HEK293 (cell line): ENCODE measurements around the gene SFXN2.

Source experiments
- CTCF ChIA-PET: fragments of 350-600 bp; formaldehyde crosslinking; extraction: SDS; loops from one replicate; lab custom pipeline; 2021; ENCODE audit warnings: antibody characterized with exemption; lab: Yijun Ruan, JAX
- POLR2A ChIA-PET: fragments of 300-600 bp; formaldehyde crosslinking; extraction: SDS; loops from one replicate; lab custom pipeline; 2020; ENCODE audit warnings: antibody characterized with exemption, inconsistent platforms; lab: Yijun Ruan, JAX
- H3K27ac ChIP-seq: fragments of 200-500 bp; sonication (Bioruptor generic); 2 replicates; pipeline ENCODE4 v1.5.1; 2014; ENCODE audit warnings: low read depth, low read length, control low read depth, inconsistent platforms; ENCODE audit errors: extremely low read depth
- H3K36me3 ChIP-seq, 2 experiments: fragments of 200-500 bp in 1 of 2; sonication (Bioruptor generic) in 1 of 2; 1 replicate in 1 of 2; 2 replicates in 1 of 2; pipeline ENCODE4 v1.5.1; 2014 to 2017; ENCODE audit warnings: inconsistent platforms in 2 of 2, low read length in 2 of 2; ENCODE audit not compliant: control insufficient read depth in 2 of 2, insufficient read depth in 1 of 2
- H3K4me1 ChIP-seq: fragments of 200-500 bp; sonication (Bioruptor generic); 2 replicates; pipeline ENCODE4 v1.5.1; 2014; ENCODE audit warnings: mild to moderate bottlenecking, low read length, inconsistent platforms; ENCODE audit not compliant: control insufficient read depth, insufficient read depth
- H3K4me3 ChIP-seq: 2 replicates; pipeline ENCODE4 v1.5.1; 2011; ENCODE audit warnings: low read depth, mild to moderate bottlenecking, control low read depth, low read length, moderate library complexity
- H3K9me3 ChIP-seq: fragments of 200-500 bp; sonication (Bioruptor generic); 2 replicates; pipeline ENCODE4 v1.5.1; 2014; ENCODE audit warnings: low read depth, low read length, inconsistent platforms; ENCODE audit not compliant: control insufficient read depth, insufficient read depth
- BCL11B ChIP-seq: fragments of 450-650 bp; formaldehyde crosslinking; IDR thresholded peaks from 2 replicates; pipeline ENCODE4 v1.5.1; 2016; ENCODE audit warnings: low read depth, missing biosample characterization, missing genetic modification characterization
- GLIS1 ChIP-seq: fragments of 450-650 bp; formaldehyde crosslinking; IDR thresholded peaks from 2 replicates; pipeline ENCODE4 v1.5.1; 2016; ENCODE audit warnings: missing biosample characterization, missing genetic modification characterization
- KLF7 ChIP-seq: fragments of 450-650 bp; formaldehyde crosslinking; IDR thresholded peaks from 2 replicates; pipeline ENCODE4 v1.5.1; 2016; ENCODE audit warnings: missing biosample characterization, missing genetic modification characterization, borderline replicate concordance
- MZF1 ChIP-seq: fragments of 450-650 bp; formaldehyde crosslinking; IDR thresholded peaks from 2 replicates; pipeline ENCODE4 v1.5.1; 2017; ENCODE audit warnings: missing biosample characterization, missing genetic modification characterization, borderline replicate concordance
- ZBTB11 ChIP-seq: fragments of 450-650 bp; formaldehyde crosslinking; conservative IDR thresholded peaks from 2 replicates; pipeline ENCODE4 v1.5.1; 2016; ENCODE audit warnings: low read depth, missing biosample characterization, missing genetic modification characterization
- ZIC2 ChIP-seq: fragments of 450-650 bp; formaldehyde crosslinking; IDR thresholded peaks from 2 replicates; pipeline ENCODE4 v1.5.1; 2016; ENCODE audit warnings: missing biosample characterization, missing genetic modification characterization
- ZNF121 ChIP-seq: fragments of 450-650 bp; formaldehyde crosslinking; IDR thresholded peaks from 2 replicates; pipeline ENCODE4 v1.5.1; 2016; ENCODE audit warnings: missing biosample characterization, missing genetic modification characterization
- ZNF19 ChIP-seq: fragments of 450-650 bp; formaldehyde crosslinking; IDR thresholded peaks from 2 replicates; pipeline ENCODE4; 2016; ENCODE audit warnings: missing biosample characterization, missing genetic modification characterization, low read depth
- ZNF2 ChIP-seq: fragments of 450-650 bp; formaldehyde crosslinking; IDR thresholded peaks from 2 replicates; pipeline ENCODE4 v1.5.1; 2016; ENCODE audit warnings: missing biosample characterization, missing genetic modification characterization
- ZNF350 ChIP-seq: fragments of 450-650 bp; formaldehyde crosslinking; IDR thresholded peaks from 2 replicates; pipeline ENCODE4 v1.5.0; 2017; ENCODE audit warnings: missing biosample characterization, mild to moderate bottlenecking, missing genetic modification characterization
- ZNF362 ChIP-seq: fragments of 450-650 bp; formaldehyde crosslinking; IDR thresholded peaks from 2 replicates; pipeline ENCODE4 v1.5.1; 2016; ENCODE audit warnings: missing biosample characterization, missing genetic modification characterization
- TF ChIP-seq, protein P1 (sequence below): fragments of 450-650 bp; formaldehyde crosslinking; conservative IDR thresholded peaks from 2 replicates; pipeline ENCODE4 v1.5.1; 2016; ENCODE audit warnings: low read depth, missing biosample characterization, missing genetic modification characterization
- TF ChIP-seq, protein P2 (sequence below): fragments of 450-650 bp; formaldehyde crosslinking; IDR thresholded peaks from 2 replicates; pipeline ENCODE4 v1.5.1; 2016; ENCODE audit warnings: missing biosample characterization, missing genetic modification characterization, borderline replicate concordance
- TF ChIP-seq, protein P3 (sequence below): fragments of 450-650 bp; formaldehyde crosslinking; IDR thresholded peaks from 2 replicates; pipeline ENCODE4 v1.5.1; 2016; ENCODE audit warnings: missing biosample characterization, missing genetic modification characterization

SFXN2 gene

GRCh38 chr10:102718220-102718619, 3.8 kb downstream of the SFXN2 start (continued):
- 0 out of 2 replicates have a peak, but pooled peaks have one; percentile 16 for TF ChIP-seq ZIC2 (tag by site-specific recombination)

GRCh38 chr10:102720337-102720736, 5.9 kb downstream of the SFXN2 start:
- H3K27ac ChIP-seq: no peak overlapping the region

GRCh38 chr10:102720775-102721301, 6.4 kb downstream of the SFXN2 start:
- ChIA-PET POLR2A (interaction anchor here (0.6 to 1.2 kb wide), 3 partner anchors 44 to 196 kb away, joined by 4 read pairs; no protein-coding TSS in a partner anchor), CTCF (interaction anchor here (0.6 to 1.3 kb wide), 6 partner anchors 42 to 958 kb away, joined by 3 to 4 read pairs (median 3); no protein-coding TSS in a partner anchor)
- TF ChIP-seq GLIS1 (tag by site-specific recombination): no peak
- peak; percentile 93 for TF ChIP-seq MZF1
- no peaks in the 10 kb centered on the region for H3K9me3 ChIP-seq
- peaks cover 12% of the 10 kb centered on the region for H3K4me1 ChIP-seq
- no peak overlapping the region for H3K4me3 ChIP-seq
- H3K27ac ChIP-seq: no peak overlapping the region
- peaks cover 17 to 31% of the 10 kb centered on the region in 2 experiments; a peak in 2 of 3 replicates for H3K36me3 ChIP-seq

More at GRCh38 chr10:102720337-102720736, 5.9 kb downstream of the SFXN2 start:
- H3K4me3 ChIP-seq: no peak overlapping the region
- no peaks in the 10 kb centered on the region for H3K9me3 ChIP-seq
- ChIA-PET CTCF (interaction anchor here (0.6 to 1.4 kb wide), 6 partner anchors 13 to 958 kb away, joined by 3 to 4 read pairs (median 4); no protein-coding TSS in a partner anchor), POLR2A (interaction anchor here (0.6 to 1.2 kb wide), 3 partner anchors 44 to 196 kb away, joined by 4 read pairs; no protein-coding TSS in a partner anchor)
- TF ChIP-seq, protein P1, sequence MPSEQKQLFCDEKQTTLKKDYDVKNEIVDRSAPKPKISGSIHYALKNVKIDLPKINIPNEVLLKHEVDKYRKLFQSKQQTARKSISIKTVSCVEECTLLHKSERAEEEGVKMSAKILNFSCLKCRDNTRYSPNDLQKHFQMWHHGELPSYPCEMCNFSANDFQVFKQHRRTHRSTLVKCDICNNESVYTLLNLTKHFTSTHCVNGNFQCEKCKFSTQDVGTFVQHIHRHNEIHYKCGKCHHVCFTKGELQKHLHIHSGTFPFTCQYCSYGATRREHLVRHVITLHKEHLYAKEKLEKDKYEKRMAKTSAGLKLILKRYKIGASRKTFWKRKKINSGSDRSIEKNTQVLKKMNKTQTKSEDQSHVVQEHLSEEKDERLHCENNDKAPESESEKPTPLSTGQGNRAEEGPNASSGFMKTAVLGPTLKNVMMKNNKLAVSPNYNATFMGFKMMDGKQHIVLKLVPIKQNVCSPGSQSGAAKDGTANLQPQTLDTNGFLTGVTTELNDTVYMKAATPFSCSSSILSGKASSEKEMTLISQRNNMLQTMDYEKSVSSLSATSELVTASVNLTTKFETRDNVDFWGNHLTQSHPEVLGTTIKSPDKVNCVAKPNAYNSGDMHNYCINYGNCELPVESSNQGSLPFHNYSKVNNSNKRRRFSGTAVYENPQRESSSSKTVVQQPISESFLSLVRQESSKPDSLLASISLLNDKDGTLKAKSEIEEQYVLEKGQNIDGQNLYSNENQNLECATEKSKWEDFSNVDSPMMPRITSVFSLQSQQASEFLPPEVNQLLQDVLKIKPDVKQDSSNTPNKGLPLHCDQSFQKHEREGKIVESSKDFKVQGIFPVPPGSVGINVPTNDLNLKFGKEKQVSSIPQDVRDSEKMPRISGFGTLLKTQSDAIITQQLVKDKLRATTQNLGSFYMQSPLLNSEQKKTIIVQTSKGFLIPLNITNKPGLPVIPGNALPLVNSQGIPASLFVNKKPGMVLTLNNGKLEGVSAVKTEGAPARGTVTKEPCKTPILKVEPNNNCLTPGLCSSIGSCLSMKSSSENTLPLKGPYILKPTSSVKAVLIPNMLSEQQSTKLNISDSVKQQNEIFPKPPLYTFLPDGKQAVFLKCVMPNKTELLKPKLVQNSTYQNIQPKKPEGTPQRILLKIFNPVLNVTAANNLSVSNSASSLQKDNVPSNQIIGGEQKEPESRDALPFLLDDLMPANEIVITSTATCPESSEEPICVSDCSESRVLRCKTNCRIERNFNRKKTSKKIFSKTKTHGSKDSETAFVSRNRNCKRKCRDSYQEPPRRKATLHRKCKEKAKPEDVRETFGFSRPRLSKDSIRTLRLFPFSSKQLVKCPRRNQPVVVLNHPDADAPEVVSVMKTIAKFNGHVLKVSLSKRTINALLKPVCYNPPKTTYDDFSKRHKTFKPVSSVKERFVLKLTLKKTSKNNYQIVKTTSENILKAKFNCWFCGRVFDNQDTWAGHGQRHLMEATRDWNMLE (tag by site-specific recombination): no peak
- TF ChIP-seq ZNF362 (tag by site-specific recombination): 0 out of 2 replicates have a peak, but pooled peaks have one; percentile 59
- peak; percentile 90 for TF ChIP-seq ZNF121 (tag by site-specific recombination)
- H3K36me3 ChIP-seq: peaks cover 17 to 29% of the 10 kb centered on the region in 2 experiments; a peak in 2 of 3 replicates
- peaks cover 12% of the 10 kb centered on the region for H3K4me1 ChIP-seq

DNA sequence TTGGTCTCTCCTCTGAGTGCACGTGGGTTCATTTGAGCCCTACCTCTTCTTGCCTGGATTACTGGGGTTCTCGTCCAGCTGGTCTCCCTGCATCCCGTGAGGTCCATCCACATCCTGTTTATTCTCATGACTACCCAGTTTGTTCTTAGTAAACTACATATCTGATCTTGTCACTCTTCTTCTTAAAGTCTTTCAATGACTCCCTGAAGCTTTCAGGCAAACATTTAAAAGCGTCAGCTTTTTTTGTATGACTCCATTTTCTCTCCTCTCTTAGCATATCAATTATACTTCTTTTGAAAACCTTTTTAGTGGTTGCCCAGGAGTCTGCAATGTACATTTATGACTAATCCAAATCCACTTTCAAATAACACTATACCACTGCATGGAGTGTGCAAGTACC, 7.5 kb downstream of the SFXN2 start:
- Histone ChIP-seq H3K36me3 (peaks cover 17 to 40% of the 10 kb centered on the region in 2 experiments; a peak in 2 of 3 replicates), H3K4me3 (no peak overlapping the region), H3K4me1 (peaks cover 12% of the 10 kb centered on the region), H3K27ac (no peak overlapping the region), H3K9me3 (no peaks in the 10 kb centered on the region)
- ChIA-PET POLR2A (no interaction called here), CTCF (interaction anchor here (1.0 kb wide), 1 partner anchor 43 kb away, joined by 3 read pairs; no protein-coding TSS in a partner anchor)
- TF ChIP-seq ZBTB11 (tag by site-specific recombination) (no peak), BCL11B (no peak), ZNF2 (tag by site-specific recombination) (no peak), KLF7 (tag by site-specific recombination) (no peak), ZNF19 (tag by site-specific recombination) (no peak), ZNF350 (no peak)
- TF ChIP-seq, protein P2, sequence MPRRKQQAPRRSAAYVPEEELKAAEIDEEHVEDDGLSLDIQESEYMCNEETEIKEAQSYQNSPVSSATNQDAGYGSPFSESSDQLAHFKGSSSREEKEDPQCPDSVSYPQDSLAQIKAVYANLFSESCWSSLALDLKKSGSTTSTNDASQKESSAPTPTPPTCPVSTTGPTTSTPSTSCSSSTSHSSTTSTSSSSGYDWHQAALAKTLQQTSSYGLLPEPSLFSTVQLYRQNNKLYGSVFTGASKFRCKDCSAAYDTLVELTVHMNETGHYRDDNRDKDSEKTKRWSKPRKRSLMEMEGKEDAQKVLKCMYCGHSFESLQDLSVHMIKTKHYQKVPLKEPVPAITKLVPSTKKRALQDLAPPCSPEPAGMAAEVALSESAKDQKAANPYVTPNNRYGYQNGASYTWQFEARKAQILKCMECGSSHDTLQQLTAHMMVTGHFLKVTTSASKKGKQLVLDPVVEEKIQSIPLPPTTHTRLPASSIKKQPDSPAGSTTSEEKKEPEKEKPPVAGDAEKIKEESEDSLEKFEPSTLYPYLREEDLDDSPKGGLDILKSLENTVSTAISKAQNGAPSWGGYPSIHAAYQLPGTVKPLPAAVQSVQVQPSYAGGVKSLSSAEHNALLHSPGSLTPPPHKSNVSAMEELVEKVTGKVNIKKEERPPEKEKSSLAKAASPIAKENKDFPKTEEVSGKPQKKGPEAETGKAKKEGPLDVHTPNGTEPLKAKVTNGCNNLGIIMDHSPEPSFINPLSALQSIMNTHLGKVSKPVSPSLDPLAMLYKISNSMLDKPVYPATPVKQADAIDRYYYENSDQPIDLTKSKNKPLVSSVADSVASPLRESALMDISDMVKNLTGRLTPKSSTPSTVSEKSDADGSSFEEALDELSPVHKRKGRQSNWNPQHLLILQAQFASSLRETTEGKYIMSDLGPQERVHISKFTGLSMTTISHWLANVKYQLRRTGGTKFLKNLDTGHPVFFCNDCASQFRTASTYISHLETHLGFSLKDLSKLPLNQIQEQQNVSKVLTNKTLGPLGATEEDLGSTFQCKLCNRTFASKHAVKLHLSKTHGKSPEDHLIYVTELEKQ (tag by site-specific recombination): no peak
- TF ChIP-seq, protein P3, sequence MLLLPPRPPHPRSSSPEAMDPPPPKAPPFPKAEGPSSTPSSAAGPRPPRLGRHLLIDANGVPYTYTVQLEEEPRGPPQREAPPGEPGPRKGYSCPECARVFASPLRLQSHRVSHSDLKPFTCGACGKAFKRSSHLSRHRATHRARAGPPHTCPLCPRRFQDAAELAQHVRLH (tag by site-specific recombination): no peak
